Astrocyte (in vitro differentiated cells and primary cell): Measurements from ENCODE around the gene BNIP5.

ENCODE experiments used
- EZH2 ChIP-seq: IDR thresholded peaks from 2 replicates; pipeline ENCODE4 v1.6.1; 2012; ENCODE audit warnings: mild to moderate bottlenecking, low read length, inconsistent platforms; ENCODE audit not compliant: insufficient read depth
- TF ChIP-seq, protein P1 (sequence below): IDR thresholded peaks from 2 replicates; pipeline ENCODE4 v1.5.1; 2011; ENCODE audit warnings: low read depth, mild to moderate bottlenecking, inconsistent platforms, low read length, moderate library complexity; ENCODE audit not compliant: insufficient read depth

DNA sequence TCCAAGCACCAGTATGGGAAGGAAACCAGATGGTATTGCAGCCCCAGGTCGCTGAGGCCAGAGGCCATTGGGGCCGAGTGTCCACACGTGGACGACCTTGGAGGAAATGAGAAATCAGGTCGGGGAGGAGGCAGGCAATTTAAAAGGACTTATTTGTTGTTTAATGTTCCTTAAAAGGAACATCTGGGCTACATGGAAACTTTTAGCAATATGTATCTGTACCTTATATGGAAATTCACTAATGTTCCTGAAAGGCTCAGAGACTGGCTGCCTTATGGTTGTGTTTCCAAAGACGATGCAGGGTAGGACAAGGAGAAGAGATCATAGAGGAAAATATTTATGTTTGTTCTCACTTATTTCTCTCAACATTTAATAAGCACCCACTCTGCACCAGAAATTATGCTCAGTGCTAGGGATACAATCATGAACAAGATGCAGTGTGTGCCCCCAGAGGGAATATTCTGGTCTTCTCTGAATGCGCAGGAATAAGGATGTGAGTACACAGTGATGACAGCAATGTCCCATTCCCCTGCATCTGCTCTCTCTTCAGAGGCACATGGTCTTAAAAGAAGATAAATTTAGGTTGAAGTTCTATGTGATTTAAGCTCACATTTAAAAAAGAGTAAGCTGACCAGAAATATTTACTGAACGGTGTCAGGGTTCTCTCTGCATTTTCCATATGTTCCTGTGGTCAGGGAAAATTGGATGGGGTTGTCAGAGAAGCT is 3.4 kb downstream of the BNIP5 start:
- TF ChIP-seq, protein P1, sequence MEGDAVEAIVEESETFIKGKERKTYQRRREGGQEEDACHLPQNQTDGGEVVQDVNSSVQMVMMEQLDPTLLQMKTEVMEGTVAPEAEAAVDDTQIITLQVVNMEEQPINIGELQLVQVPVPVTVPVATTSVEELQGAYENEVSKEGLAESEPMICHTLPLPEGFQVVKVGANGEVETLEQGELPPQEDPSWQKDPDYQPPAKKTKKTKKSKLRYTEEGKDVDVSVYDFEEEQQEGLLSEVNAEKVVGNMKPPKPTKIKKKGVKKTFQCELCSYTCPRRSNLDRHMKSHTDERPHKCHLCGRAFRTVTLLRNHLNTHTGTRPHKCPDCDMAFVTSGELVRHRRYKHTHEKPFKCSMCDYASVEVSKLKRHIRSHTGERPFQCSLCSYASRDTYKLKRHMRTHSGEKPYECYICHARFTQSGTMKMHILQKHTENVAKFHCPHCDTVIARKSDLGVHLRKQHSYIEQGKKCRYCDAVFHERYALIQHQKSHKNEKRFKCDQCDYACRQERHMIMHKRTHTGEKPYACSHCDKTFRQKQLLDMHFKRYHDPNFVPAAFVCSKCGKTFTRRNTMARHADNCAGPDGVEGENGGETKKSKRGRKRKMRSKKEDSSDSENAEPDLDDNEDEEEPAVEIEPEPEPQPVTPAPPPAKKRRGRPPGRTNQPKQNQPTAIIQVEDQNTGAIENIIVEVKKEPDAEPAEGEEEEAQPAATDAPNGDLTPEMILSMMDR, result no peak
- no peak for TF ChIP-seq EZH2
